Left lung (tissue), 10 donors: ENCODE data around the gene PSMB3. TPM values are rescaled to one million over a fixed set of nuclear protein-coding genes. Genes with fewer than 3 reads are reported as not detected.
"Not testable (repeated sequence)": the region's sequence is repeated elsewhere in the genome, so short reads cannot be mapped to it uniquely, and the experiment has no call there.

Experiments
- ATAC-seq: fragments of 200-7000 bp; cut with Tn5 transposase; one replicate; pipeline ENCODE4 v1.9.1; 2020; ENCODE audit warnings: moderate library complexity
- DNase-seq, 4 donors: peaks; one replicate each; pipeline ENCODE4 v3.0.0-alpha.2; 2013 to 2020
- H3K27ac ChIP-seq, 2 donors: fragments of 200-600 bp; sonication (generic) in 1 of 2; one replicate each; pipeline versions ENCODE4 v1.5.0 to v1.8.0; 2020 to 2021
- H3K27me3 ChIP-seq, 2 donors: fragments of 200-600 bp; sonication (generic) in 1 of 2; one replicate each; pipeline versions ENCODE4 v1.5.0 to v1.8.0; 2020 to 2021
- H3K36me3 ChIP-seq, 2 donors: fragments of 200-600 bp; sonication (generic) in 1 of 2; one replicate each; pipeline versions ENCODE4 v1.5.0 to v1.8.0; 2020 to 2021
- H3K4me1 ChIP-seq, 2 donors: fragments of 200-600 bp; one replicate each; pipeline ENCODE4 v1.8.0; 2021
- H3K4me3 ChIP-seq, 2 donors: fragments of 200-600 bp; sonication (generic) in 1 of 2; one replicate each; pipeline versions ENCODE4 v1.5.0 to v1.8.0; 2020 to 2021; ENCODE audit warnings: mild to moderate bottlenecking in 1 of 2
- H3K9me3 ChIP-seq, 2 donors: fragments of 200-600 bp; sonication (generic) in 1 of 2; one replicate each; pipeline versions ENCODE4 v1.5.0 to v1.8.0; 2020 to 2021
- intact Hi-C, 2 donors: fragments of 100-400 bp; cut with DNase I; formaldehyde crosslinking; loops; one replicate each; pipeline versions ENCODE4 v1.11.2 to v1.14.2; 2022
- polyA plus RNA-seq, 6 donors: library from polyadenylated mRNA; unstranded; fragments of 120-200 nt; gene quantifications; one replicate each; pipeline ENCODE4 v1.2.1, GENCODE V29; 2013; ENCODE audit not compliant: insufficient read length in 6 of 6
- total RNA-seq, 2 donors: library from RNA; stranded (reverse); fragmentation: NEBNext Ultra II Directional; extraction: Animal tissue kit (Norgen Biotek cat#: 25700); gene quantifications; one replicate each; pipeline ENCODE4 v1.2.1, GENCODE V29; 2021
- TF ChIP-seq, protein P1 (sequence below), 2 donors: fragments of 200-600 bp; sonication (generic) in 1 of 2; IDR thresholded peaks; one replicate each; pipeline versions ENCODE4 v1.5.0 to v1.8.0; 2021; ENCODE audit warnings: antibody characterized with exemption in 2 of 2
- donor health status: DM: no; HTN: yes; CAD: no.
- donor health status: DM: no; HTN: no; CAD: no.

The PSMB3 gene
- total and polyA plus RNA-seq, 8 donors, result 84.9 to 191 (median 90.7) TPM

DNA sequence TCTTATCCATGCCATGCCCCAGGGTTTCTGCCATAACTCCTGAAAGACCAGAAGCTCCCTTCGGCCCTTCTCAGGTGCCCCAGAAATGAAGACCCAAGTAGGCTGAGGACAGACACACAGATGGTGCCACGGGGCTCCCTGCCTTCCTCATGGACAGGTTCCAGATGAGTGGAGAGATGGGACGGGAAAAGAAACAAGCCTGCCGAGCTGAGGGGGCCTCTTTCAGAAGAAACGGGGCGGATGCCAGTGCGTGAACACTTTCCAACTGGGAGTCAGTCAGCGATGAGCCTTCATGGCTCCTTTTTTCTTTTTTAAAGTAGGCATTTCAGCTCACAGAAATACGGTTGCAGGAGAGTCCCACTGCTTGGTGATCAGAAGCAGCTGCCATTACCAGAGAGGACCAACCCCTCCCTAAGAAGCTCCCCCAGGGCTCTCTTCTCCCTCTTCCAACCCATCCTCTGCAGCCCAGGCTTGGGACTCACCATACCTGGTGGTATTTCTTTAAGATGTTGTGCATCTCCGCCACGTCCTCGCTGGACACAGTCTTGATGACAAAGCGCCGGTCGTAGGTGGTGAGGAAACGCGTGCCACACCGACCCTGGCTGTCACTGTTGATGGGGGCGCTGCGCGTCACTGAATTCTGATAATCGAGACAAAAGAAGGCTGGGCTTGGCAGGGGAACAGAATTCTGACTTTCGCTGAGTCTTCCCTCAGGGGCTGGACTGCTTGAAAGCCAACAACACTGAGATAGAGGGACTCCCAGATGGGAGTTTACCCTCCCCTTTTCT is 27.6 kb downstream of the PSMB3 start:
- peaks cover 0 to 98% of the 10 kb centered on the region in 2 donors for H3K36me3 ChIP-seq

GRCh38 chr17:38783227-38783626 is 30.7 kb downstream of the PSMB3 start:
- Histone ChIP-seq H3K4me3 (no peak overlapping the region), H3K9me3 (no peaks in the 10 kb centered on the region), H3K36me3 (peaks cover 0 to 85% of the 10 kb centered on the region in 2 donors), H3K27ac (no peak overlapping the region), H3K27me3 (no peaks in the 10 kb centered on the region), H3K4me1 (no peaks in the 10 kb centered on the region)
- ATAC-seq (no peak), DNase-seq (no peak)
- intact Hi-C loops, result no loop called here
- TF ChIP-seq, protein P1, sequence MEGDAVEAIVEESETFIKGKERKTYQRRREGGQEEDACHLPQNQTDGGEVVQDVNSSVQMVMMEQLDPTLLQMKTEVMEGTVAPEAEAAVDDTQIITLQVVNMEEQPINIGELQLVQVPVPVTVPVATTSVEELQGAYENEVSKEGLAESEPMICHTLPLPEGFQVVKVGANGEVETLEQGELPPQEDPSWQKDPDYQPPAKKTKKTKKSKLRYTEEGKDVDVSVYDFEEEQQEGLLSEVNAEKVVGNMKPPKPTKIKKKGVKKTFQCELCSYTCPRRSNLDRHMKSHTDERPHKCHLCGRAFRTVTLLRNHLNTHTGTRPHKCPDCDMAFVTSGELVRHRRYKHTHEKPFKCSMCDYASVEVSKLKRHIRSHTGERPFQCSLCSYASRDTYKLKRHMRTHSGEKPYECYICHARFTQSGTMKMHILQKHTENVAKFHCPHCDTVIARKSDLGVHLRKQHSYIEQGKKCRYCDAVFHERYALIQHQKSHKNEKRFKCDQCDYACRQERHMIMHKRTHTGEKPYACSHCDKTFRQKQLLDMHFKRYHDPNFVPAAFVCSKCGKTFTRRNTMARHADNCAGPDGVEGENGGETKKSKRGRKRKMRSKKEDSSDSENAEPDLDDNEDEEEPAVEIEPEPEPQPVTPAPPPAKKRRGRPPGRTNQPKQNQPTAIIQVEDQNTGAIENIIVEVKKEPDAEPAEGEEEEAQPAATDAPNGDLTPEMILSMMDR (IDR thresholded peaks at IDR 0.05), result no peak

More for the DNA sequence above, 27.6 kb downstream of the PSMB3 start:
- H3K27me3 ChIP-seq, result no peaks in the 10 kb centered on the region
- no peaks in the 10 kb centered on the region for H3K9me3 ChIP-seq
- TF ChIP-seq, protein P1 (IDR thresholded peaks at IDR 0.05), result no peak
- ATAC-seq (no peak), DNase-seq (no peak)
- H3K27ac ChIP-seq, result no peak overlapping the region
- intact Hi-C loops, result no loop called here
- no peak overlapping the region for H3K4me3 ChIP-seq
- H3K4me1 ChIP-seq, result no peaks in the 10 kb centered on the region

DNA sequence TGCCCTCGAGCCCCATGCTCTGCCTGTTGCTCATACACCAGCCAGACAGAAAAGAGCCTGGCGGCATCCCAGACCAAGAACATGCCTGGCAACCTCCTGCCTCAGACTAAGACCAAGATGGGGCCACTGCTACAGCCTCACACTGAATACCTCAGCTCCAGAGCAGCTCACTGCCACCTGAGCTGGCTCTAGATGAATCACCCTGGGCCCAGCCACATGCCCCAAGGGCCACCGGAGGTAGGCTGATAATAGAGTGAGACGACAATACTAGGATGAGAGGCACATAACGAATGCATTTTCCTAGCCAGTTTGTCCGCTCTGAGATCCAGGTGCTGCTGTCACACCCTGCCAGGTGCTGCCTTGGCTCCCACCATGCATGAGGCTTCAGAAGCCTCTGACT is 33.8 kb downstream of the PSMB3 start:
- intact Hi-C loops, result no loop called here
- H3K9me3 ChIP-seq, result no peaks in the 10 kb centered on the region
- DNase-seq, result no peak
- peaks cover 0 to 53% of the 10 kb centered on the region in 2 donors for H3K36me3 ChIP-seq
- peaks cover 0 to 8% of the 10 kb centered on the region in 2 donors for H3K4me1 ChIP-seq
- H3K4me3 ChIP-seq, result no peak overlapping the region
- no peaks in the 10 kb centered on the region for H3K27me3 ChIP-seq
- no peak overlapping the region for H3K27ac ChIP-seq
- TF ChIP-seq, protein P1 (IDR thresholded peaks at IDR 0.05), result no peak
- no peak for ATAC-seq

DNA sequence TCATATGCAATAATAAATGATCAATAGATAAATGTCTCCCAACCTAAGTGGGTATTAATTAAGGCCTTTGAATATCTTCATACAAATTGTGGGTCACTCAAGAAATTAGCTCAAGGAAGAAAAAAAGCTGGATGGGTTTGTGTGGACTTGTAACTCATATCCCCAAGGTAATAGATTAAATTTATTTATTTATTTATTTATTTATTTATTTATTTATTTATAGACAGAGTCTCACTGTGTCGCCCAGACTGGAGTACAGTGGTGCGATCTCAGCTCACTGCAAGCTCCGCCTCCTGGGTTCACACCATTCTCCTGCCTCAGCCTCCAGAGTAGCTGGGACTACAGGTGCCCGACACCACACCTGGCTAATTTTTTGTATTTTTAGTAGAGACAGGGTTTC is 35.5 kb downstream of the PSMB3 start:
- ATAC-seq, H3K4me1 ChIP-seq, intact Hi-C loops, DNase-seq, H3K4me3 ChIP-seq, H3K27ac ChIP-seq, H3K27me3 ChIP-seq, H3K9me3 ChIP-seq: not testable (repeated sequence)
- H3K36me3 ChIP-seq, result peaks cover 0 to 48% of the 10 kb centered on the region in 2 donors

DNA sequence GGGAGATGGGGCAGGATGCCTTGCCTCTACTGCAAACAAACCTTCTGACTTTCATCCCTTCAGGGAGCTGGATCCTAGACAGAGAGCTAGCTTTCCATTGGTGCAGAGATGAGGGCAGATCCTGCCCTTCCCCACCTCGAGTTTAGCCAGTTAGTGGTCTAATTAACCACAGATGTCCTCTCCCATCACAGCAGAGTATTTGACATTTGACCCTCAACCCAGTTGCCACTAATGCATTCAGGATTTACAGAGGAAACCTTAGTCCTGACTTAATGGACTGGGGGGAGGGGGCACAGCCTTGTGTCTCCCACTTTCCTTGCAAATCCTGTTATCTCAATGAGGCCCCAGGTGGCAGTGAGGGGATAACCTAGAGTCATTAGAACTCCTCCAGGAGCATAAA is 36.6 kb downstream of the PSMB3 start:
- intact Hi-C loops, result no loop called here
- peaks cover 0 to 36% of the 10 kb centered on the region in 2 donors for H3K36me3 ChIP-seq
- peaks cover 0 to 8% of the 10 kb centered on the region in 2 donors for H3K4me1 ChIP-seq
- H3K27me3 ChIP-seq, result no peaks in the 10 kb centered on the region
- DNase-seq, result no peak
- TF ChIP-seq, protein P1 (IDR thresholded peaks at IDR 0.05), result no peak
- H3K9me3 ChIP-seq, result no peaks in the 10 kb centered on the region
- H3K4me3 ChIP-seq, result no peak overlapping the region
- no peak overlapping the region for H3K27ac ChIP-seq
- no peak for ATAC-seq

GRCh38 chr17:38790148-38790707 is 37.7 kb downstream of the PSMB3 start:
- DNase-seq, H3K4me1 ChIP-seq, H3K27me3 ChIP-seq, ATAC-seq, H3K4me3 ChIP-seq, H3K9me3 ChIP-seq, intact Hi-C loops: not testable (repeated sequence)
- peak overlapping the region in 1 of 2 donors; percentile 53 for H3K27ac ChIP-seq
- H3K36me3 ChIP-seq, result peaks cover 0 to 29% of the 10 kb centered on the region in 2 donors
